Motor neuron (in vitro differentiated cells): ENCODE measurements around the gene NELL1. TPM values are rescaled to one million over a fixed set of nuclear protein-coding genes. Genes with fewer than 3 reads are reported as not detected.
"Not testable (repeated sequence)": the region's sequence is repeated elsewhere in the genome, so short reads cannot be mapped to it uniquely, and the experiment has no call there.

Experiments
- ATAC-seq, 8 experiments: fragments of 200-7000 bp; cut with Tn5 transposase; replicated peaks in 6 of 8; 2 replicates each; pipeline ENCODE4 v1.8.0; 2021; ENCODE audit warnings: mild to moderate bottlenecking in 8 of 8, moderate library complexity in 8 of 8
- H3K27ac ChIP-seq, 2 donors: fragments of 250-450 bp; sonication (Bioruptor Pico); 2 replicates each; pipeline ENCODE4 v1.9.0; 2021; ENCODE audit warnings: antibody characterized with exemption in 2 of 2, mild to moderate bottlenecking in 2 of 2, moderate library complexity in 1 of 2
- H3K4me1 ChIP-seq, 2 donors: fragments of 250-450 bp; sonication (Bioruptor Pico); replicated peaks in 1 of 2; 2 replicates each; pipeline ENCODE4 v1.6.1; 2021; ENCODE audit warnings: antibody characterized with exemption in 2 of 2, mild to moderate bottlenecking in 2 of 2, moderate library complexity in 1 of 2
- H3K4me3 ChIP-seq, 5 donors: fragments of 250-450 bp; sonication (Bioruptor Pico); 2 replicates each; pipeline ENCODE4 v1.9.0; 2021; ENCODE audit warnings: antibody characterized with exemption in 5 of 5, mild to moderate bottlenecking in 5 of 5, moderate library complexity in 4 of 5
- WGBS, 10 experiments: fragments of 450-650 bp; shearing (Covaris generic); methylation state at CpG; one replicate each; pipeline ENCODE4 v1.0.0; 2022; 5-methylcytosine and 5-hydroxymethylcytosine counted together
- in situ Hi-C, 9 experiments: fragments of 400-800 bp; cut with MboI; loops; one replicate each; pipeline ENCODE4 v1.15.0; 2021; ENCODE audit warnings: low sequenced_read_pairs in 9 of 9, low pct_unique_long_range_greater_than_20kb in 2 of 9; ENCODE audit not compliant: unreplicated experiment in 9 of 9
- total RNA-seq, 8 experiments: library from RNA; unstranded; fragments of 300-600 nt; gene quantifications; 2 replicates each; pipeline versions ENCODE4 v1.2.3 to v1.2.4, GENCODE V29; 2022

The NELL1 gene
- total RNA-seq, 8 experiments from 2014 or later, result 0.25 to 129 (median 46.4) TPM

DNA sequence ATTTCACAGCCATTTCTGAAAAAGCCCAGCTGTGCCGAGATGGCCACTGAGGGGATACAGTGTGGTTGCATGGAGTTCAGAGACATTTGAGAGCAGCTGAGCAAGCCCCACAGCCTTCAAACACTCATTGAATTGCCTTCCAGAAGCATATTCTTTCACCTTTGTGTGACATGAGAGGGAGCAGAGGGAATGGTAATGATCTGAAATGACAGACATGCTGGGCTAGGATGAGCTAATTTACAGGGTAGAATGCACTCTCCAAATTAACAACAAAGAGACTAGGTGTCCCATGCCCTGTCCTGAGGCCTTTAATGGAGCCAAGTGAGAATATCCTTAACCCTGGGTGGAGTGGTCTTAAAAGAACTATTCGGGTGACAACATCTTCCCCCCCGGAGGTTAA, 585.4 kb downstream of the NELL1 start:
- Histone ChIP-seq H3K4me1 (peaks cover 0 to 39% of the 10 kb centered on the region in 2 donors), H3K27ac (peak overlapping the region in 1 of 2 donors; percentile 67), H3K4me3 (no peak overlapping the region)
- in situ Hi-C loops, result no loop called here
- WGBS, 10 experiments, result 0 to 87% (median 64%) methylated on average over 1 to 3 of the region's 3 CpGs; no CpG with 5 or more reads in 1 of the 10 experiments
- peak in 3 of 8 experiments; percentile 35 to 81 (median 55) for ATAC-seq

DNA sequence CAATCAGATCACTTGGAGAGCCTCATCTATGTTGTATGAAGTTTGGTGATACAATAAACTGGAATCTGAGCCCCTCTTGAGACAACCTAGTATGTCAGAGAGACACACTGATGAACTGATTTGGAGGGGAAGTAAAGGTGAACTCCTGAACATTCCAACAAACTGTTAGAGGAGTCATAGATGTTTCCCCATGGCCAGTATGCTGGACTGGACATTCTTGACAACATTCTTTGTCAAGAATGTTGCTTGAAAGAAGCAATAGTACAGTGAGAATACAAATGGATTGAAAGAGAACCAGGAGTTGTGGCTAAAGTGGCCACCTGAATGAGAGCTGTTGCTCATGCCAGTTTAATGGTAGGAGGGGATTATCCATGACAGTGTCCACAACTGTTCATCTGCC, 588.1 kb downstream of the NELL1 start:
- Histone ChIP-seq H3K27ac (no peak overlapping the region), H3K4me1 (peaks cover 0 to 42% of the 10 kb centered on the region in 2 donors), H3K4me3 (no peak overlapping the region)
- ATAC-seq, result no peak
- in situ Hi-C loops, result no loop called here

DNA sequence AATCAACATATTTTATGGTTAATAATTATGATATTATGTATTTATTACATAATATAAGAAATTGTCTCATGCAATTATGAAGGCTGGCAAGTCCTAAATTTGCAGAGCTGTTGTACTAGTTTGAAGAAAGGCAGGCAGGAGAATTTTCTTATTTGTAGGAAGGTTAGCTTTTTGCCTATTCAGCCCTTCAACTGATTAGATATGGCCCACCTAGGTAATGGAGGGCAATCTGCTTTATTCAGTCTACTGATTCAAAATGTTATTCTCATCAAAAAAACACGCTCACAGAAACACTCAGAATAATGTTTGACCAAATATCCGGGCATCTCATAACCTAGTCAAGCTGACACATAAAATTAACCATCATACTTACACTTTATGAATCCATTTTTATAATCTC, 589.0 kb downstream of the NELL1 start:
- Histone ChIP-seq H3K27ac (no peak overlapping the region), H3K4me3 (no peak overlapping the region), H3K4me1 (peaks cover 9 to 47% of the 10 kb centered on the region in 2 donors)
- no peak for ATAC-seq
- in situ Hi-C loops, result no loop called here
- 0 to 100% (median 92%) methylated on average over 1 to 2 of the region's 2 CpGs; no CpG with 5 or more reads in 3 of the 10 experiments for WGBS, 10 experiments

DNA sequence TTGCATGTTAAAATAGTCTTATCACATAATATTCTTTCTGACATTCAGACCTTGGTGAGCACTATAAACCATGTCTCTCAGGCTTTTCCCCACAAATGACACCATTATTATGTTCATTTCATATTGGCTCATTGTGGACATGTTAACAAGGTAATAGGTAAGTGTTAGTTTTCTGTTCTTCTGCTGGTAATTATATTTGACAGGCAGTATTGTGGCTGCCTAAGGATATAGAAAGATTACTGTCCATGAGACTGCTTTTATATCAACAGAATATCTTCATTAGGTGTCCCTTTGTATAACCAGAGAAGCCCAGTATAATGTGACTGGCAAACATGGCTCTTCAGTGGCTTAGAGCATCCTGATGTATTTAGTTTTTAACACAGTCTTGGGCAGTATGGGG, 590.7 kb downstream of the NELL1 start:
- H3K4me1 ChIP-seq, result peaks cover 11 to 46% of the 10 kb centered on the region in 2 donors
- in situ Hi-C loops, result no loop called here
- no peak overlapping the region for H3K4me3 ChIP-seq
- no peak overlapping the region for H3K27ac ChIP-seq
- ATAC-seq, result no peak

DNA sequence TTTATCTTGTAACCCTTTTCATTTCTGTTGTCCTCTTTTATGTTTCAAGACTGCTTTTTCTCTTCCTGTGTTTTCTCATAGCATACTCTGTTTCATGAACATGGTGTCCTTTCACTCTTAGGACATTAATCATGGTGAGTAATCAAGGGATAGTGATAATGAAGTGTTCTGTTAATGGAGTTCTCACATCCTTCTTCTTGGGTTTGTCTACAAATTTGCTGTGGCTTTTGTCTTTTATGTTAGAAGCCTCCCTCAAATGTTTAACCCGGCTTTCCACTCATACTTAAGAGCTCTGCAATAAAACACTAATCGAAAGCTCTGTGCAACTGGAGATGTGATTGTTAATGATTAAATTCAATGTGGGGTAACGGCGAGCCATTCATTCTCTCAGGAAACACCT, 593.6 kb downstream of the NELL1 start:
- WGBS, 10 experiments, result 12 to 59% (median 32%) methylated on average over 2 to 4 of the region's 4 CpGs

DNA sequence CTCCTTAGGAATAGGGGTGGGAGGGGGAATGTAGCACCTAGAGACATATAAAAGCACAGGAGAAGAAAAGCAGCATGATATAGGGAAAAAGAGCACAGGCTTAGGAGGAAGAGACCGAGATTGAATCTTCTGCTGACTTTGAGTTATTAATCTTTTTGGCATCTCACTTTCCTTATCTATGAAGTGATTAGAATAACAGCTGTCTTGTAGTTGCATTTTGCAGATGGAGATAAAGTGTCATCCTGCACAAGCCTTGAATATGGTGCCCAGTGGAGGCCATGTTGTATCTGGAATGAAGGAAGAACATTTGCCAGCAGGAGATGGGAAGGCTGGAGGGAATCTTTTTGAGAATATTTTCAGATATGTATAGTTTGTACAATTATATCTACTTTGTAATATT, 594.7 kb downstream of the NELL1 start:
- in situ Hi-C loops, result no loop called here
- no peak for ATAC-seq
- no peak overlapping the region for H3K27ac ChIP-seq
- H3K4me1 ChIP-seq, result peaks cover 11 to 39% of the 10 kb centered on the region in 2 donors
- no peak overlapping the region for H3K4me3 ChIP-seq
- WGBS, 10 experiments, result 0 to 100% (median 46%) methylated on average over 1 of the region's 1 CpG; no CpG with 5 or more reads in 4 of the 10 experiments

More for the DNA sequence above, 593.6 kb downstream of the NELL1 start:
- Histone ChIP-seq H3K4me3 (no peak overlapping the region), H3K4me1 (peaks cover 11 to 39% of the 10 kb centered on the region in 2 donors), H3K27ac (peak overlapping the region in 1 of 2 donors; percentile 29)
- in situ Hi-C loops, result no loop called here
- peak in 5 of 8 experiments; percentile 72 to 91 (median 84) for ATAC-seq

DNA sequence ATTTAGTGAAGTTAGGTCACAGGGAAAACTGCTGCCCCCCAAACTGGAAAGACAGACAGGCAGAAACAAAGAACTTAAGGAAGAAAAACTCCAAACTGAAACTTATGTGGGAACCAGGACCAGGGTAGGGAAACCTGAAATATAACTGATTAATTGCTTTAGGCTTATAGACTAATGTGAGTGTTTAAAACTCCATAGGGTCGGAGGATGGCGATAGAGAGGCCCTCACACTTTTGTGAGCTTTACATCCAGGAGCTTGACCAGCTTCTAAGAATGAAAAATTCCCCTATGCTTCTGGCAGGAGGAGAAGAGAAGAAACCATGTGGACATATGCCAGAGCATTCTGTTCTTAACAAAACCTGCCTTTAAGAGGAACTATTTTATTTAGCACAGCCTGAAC, 598.6 kb downstream of the NELL1 start:
- in situ Hi-C loops, result no loop called here
- WGBS, 10 experiments, result 0 to 90% (median 53%) methylated on average over 2 of the region's 2 CpGs; no CpG with 5 or more reads in 5 of the 10 experiments
- peaks cover 6 to 20% of the 10 kb centered on the region in 2 donors for H3K4me1 ChIP-seq
- H3K4me3 ChIP-seq, result no peak overlapping the region
- H3K27ac ChIP-seq, result no peak overlapping the region
- ATAC-seq, result no peak

DNA sequence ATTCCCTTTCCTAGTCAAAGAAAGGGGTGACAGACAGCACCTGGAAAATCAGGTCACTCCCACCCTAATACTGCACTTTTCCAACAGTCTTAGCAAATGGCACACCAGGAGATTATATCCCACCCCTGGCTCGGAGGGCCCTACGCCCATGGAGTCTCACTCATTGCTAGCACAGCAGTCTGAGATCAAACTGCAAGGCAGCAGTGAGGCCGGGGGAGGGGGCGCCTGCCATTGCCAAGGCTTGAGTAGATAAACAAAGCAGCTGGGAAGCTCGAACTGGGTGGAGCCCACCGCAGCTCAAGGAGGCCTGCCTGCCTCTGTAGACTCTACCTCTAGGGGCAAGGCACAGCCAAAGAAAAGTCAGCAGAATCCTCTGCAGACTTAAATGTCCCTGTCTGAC, 602.8 kb downstream of the NELL1 start:
- ATAC-seq, in situ Hi-C loops, H3K27ac ChIP-seq, H3K4me1 ChIP-seq, H3K4me3 ChIP-seq: not testable (repeated sequence)
- 80% methylated on average over 1 of the region's 6 CpGs; no CpG with 5 or more reads in 9 of the 10 experiments for WGBS, 10 experiments

DNA sequence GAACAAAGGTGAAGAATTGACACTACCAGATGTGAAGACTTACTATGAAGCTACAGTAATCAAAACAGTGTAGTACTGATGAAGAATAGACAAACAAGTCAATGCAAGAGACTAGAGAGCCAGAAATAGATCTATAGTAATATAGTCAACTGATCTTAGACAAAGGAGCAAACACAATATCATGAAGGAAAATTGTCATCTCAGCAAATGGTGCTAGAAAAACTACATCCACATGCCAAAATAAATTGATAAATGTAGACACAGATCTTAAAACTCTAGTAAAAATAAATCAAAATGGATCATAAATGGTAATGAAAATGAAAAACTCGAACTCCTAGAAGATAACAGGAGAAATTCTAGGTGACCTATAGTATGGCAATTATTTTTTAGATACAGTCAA, 609.5 kb downstream of the NELL1 start:
- no peak overlapping the region for H3K4me3 ChIP-seq
- no peak overlapping the region for H3K27ac ChIP-seq
- no peak for ATAC-seq
- H3K4me1 ChIP-seq, result no peaks in the 10 kb centered on the region
- WGBS, 10 experiments, result 0 to 100% (median 50%) methylated on average over 1 of the region's 1 CpG; no CpG with 5 or more reads in 2 of the 10 experiments
- in situ Hi-C loops, result no loop called here

DNA sequence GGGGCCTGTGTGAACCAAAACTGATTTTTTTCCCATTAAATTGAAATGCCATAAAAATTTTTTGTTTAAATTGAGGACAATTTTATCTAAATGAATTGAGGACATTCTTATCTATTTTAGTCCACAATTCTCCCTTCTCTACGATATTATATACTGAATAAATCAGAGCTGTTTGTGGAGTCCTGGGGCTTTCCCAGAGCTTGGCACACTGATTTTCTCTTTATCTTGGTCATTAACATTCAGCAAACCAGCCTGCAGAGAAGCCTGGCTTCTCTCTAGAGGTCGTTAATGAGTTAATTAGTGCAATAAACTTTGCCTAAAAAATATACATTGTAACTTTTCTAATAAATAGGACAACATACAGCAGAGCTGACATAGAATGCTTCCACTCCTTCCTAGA, 615.7 kb downstream of the NELL1 start:
- no peak overlapping the region for H3K27ac ChIP-seq
- in situ Hi-C loops, result no loop called here
- ATAC-seq, result no peak
- WGBS, 10 experiments, result 0 to 100% (median 18%) methylated on average over 1 to 2 of the region's 2 CpGs; no CpG with 5 or more reads in 1 of the 10 experiments
- H3K4me3 ChIP-seq, result no peak overlapping the region
- no peaks in the 10 kb centered on the region for H3K4me1 ChIP-seq

DNA sequence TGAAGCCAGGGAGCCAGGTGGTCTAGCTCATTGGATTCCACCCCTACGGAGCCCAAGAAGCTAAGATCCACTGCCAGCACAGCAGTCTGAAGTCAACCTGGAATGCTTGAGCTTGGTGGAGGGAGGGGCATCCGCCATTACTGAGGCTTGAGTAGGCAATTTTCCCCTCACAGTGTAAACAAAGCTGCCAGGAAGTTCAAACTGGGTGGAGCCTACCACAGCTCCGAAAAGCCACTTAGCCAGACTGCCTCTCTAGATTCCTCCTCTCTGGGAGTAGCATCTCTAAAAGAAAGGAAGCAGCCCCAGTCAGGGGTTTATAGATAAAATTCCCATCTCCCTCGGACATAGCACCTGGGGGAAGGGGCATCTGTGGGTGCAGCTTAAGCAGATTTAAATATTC, 620.3 kb downstream of the NELL1 start:
- H3K4me3 ChIP-seq, result no peak overlapping the region
- no peak overlapping the region for H3K27ac ChIP-seq
- WGBS, 10 experiments, result 0 to 100% (median 70%) methylated on average over 1 to 3 of the region's 4 CpGs; no CpG with 5 or more reads in 4 of the 10 experiments
- no peak for ATAC-seq
- H3K4me1 ChIP-seq, result no peaks in the 10 kb centered on the region
- in situ Hi-C loops, result no loop called here

DNA sequence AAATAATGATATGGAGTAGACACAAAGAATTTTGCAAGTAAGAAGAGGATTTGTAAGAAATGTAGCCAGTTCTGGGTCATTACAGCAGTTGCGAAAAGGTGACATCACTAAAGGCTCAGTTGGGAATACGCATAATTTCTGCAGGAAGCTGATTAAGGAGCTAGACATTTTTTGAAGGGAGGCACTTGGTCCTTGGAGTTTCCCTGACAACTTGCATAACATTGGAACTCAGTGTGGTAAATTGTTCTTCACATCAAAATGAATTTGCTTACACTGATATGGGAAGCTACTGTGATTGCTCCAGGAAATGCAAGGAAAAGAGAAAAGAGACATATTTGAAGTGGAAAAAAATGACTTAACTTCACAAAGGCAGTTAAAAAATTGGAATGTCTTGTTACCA, 626.1 kb downstream of the NELL1 start:
- Histone ChIP-seq H3K4me1 (peaks cover 8 to 10% of the 10 kb centered on the region in 2 donors), H3K27ac (no peak overlapping the region), H3K4me3 (no peak overlapping the region)
- WGBS, 10 experiments, result 9 to 100% (median 78%) methylated on average over 1 to 2 of the region's 2 CpGs
- peak in 7 of 8 experiments; percentile 29 to 63 (median 38) for ATAC-seq
- in situ Hi-C loops, result no loop called here

DNA sequence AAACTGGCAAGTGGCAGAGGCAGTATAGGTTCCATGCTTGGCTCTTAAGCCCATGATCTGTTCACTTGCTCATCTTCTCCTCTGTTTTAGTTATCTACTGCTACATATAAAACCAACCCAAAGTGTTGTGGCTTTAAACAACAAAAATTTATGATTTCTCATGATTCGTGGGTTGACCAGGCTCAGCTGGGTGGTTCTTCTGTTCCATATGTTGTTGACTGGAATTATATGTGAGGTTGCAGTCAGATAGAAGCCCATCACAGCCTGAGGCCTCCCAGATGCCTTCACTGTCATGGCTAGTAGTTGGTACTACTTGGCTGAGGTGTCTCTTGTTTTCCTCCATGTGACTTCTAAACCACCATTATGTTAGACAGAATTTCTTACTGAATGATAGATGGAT, 632.6 kb downstream of the NELL1 start:
- no peak overlapping the region for H3K4me3 ChIP-seq
- WGBS, 10 experiments, result 0 to 100% (median 100%) methylated on average over 1 of the region's 1 CpG; no CpG with 5 or more reads in 4 of the 10 experiments
- no peak for ATAC-seq
- in situ Hi-C loops, result no loop called here
- no peak overlapping the region for H3K27ac ChIP-seq
- peaks cover 24 to 28% of the 10 kb centered on the region in 2 donors for H3K4me1 ChIP-seq

DNA sequence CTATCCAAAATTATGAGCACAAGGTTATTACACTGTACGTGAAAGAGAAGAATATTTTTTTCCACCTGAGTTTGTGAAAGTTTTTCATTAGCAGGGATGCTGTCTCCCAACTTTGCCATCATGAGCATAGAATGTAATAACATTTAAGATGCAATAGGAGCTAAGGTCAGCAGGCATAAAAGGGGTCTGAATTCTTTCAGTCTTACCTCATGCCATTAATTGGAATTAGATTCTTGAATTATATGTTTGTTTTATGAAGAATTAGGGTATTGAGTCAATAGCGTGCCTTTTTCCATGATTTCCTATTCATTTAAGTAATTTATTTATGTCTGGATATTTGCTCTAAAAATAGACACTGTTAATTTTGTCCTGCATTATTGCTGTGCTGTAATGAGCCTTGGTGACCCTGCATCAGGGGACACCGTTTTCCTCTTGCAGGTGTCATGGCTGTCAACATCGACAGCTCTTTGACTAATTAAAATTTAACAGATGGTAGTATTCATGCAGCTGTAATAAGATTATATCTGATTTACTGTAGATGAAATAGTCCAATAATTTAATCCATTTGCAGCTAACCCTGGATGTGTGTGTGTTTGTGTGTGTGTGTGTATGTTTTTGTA, 637.5 kb downstream of the NELL1 start:
- Histone ChIP-seq H3K4me1 (peaks cover 30 to 65% of the 10 kb centered on the region in 2 donors), H3K27ac (peak overlapping the region in 1 of 2 donors; percentile 28), H3K4me3 (no peak overlapping the region)
- peak in 5 of 8 experiments; percentile 56 to 86 (median 82) for ATAC-seq
- in situ Hi-C loops, result no loop called here
- 7 to 90% (median 37%) methylated on average over 1 to 4 of the region's 4 CpGs for WGBS, 10 experiments
